ENCODE results near the gene TEN1.

Gene TEN1

GRCh38 chr17:76000755-76001521 is 21.9 kb downstream of the TEN1 start, which contains the start of gene CDK3:
Gene CDK3, plus strand, starts transcription at chr17:76000855. Its CDS starts 571 bp downstream, at chr17:76001426.
- H3K27me3 ChIP-seq (ENCODE audit: control insufficient read depth, insufficient read depth, low read length), result no peaks in the 10 kb centered on the region
- no peak within 1 kb of the TSS for H3K9ac ChIP-seq (ENCODE audit: low read length)
- H3K4me3 ChIP-seq (ENCODE audit: low read length), result no peak within 1 kb of the TSS
- peaks cover 74% of the 10 kb centered on the region for H3K4me1 ChIP-seq (ENCODE audit: control insufficient read depth, insufficient read depth, low read length)
- no peaks in the 10 kb centered on the region for H3K36me3 ChIP-seq (ENCODE audit: control insufficient read depth, insufficient read depth, low read length)
- H3K9me3 ChIP-seq (ENCODE audit: control insufficient read depth, low read length), result no peaks in the 10 kb centered on the region

- no peak overlapping the region for H3K9ac ChIP-seq (ENCODE audit: low read length)
- H3K4me1 ChIP-seq (ENCODE audit: control insufficient read depth, insufficient read depth, low read length), result peaks cover 64% of the 10 kb centered on the region
- no peaks in the 10 kb centered on the region for H3K9me3 ChIP-seq (ENCODE audit: control insufficient read depth, low read length)
- H3K36me3 ChIP-seq (ENCODE audit: control insufficient read depth, insufficient read depth, low read length), result no peaks in the 10 kb centered on the region
- H3K4me3 ChIP-seq (ENCODE audit: low read length), result no peak overlapping the region
- no peaks in the 10 kb centered on the region for H3K27me3 ChIP-seq (ENCODE audit: control insufficient read depth, insufficient read depth, low read length)
Observed at GRCh38 chr17:76002100-76002499, 23.1 kb downstream of the TEN1 start.

- Histone ChIP-seq H3K9me3 (ENCODE audit: control insufficient read depth, low read length) (no peaks in the 10 kb centered on the region), H3K36me3 (ENCODE audit: control insufficient read depth, insufficient read depth, low read length) (no peaks in the 10 kb centered on the region), H3K9ac (ENCODE audit: low read length) (no peak overlapping the region), H3K4me1 (ENCODE audit: control insufficient read depth, insufficient read depth, low read length) (peaks cover 47% of the 10 kb centered on the region), H3K27me3 (ENCODE audit: control insufficient read depth, insufficient read depth, low read length) (no peaks in the 10 kb centered on the region), H3K4me3 (ENCODE audit: low read length) (no peak overlapping the region)
Observed at GRCh38 chr17:76003915-76004314, 24.9 kb downstream of the TEN1 start.

- Histone ChIP-seq H3K4me3 (ENCODE audit: low read length) (no peak overlapping the region), H3K4me1 (ENCODE audit: control insufficient read depth, insufficient read depth, low read length) (peaks cover 44% of the 10 kb centered on the region), H3K9ac (ENCODE audit: low read length) (no peak overlapping the region), H3K27me3 (ENCODE audit: control insufficient read depth, insufficient read depth, low read length) (no peaks in the 10 kb centered on the region), H3K36me3 (ENCODE audit: control insufficient read depth, insufficient read depth, low read length) (no peaks in the 10 kb centered on the region), H3K9me3 (ENCODE audit: control insufficient read depth, low read length) (no peaks in the 10 kb centered on the region)
Observed at GRCh38 chr17:76004750-76005262, 25.8 kb downstream of the TEN1 start.

- no peaks in the 10 kb centered on the region for H3K27me3 ChIP-seq (ENCODE audit: control insufficient read depth, insufficient read depth, low read length)
- H3K4me1 ChIP-seq (ENCODE audit: control insufficient read depth, insufficient read depth, low read length), result peaks cover 37% of the 10 kb centered on the region
- H3K4me3 ChIP-seq (ENCODE audit: low read length), result no peak overlapping the region
- no peaks in the 10 kb centered on the region for H3K36me3 ChIP-seq (ENCODE audit: control insufficient read depth, insufficient read depth, low read length)
- H3K9me3 ChIP-seq (ENCODE audit: control insufficient read depth, low read length), result no peaks in the 10 kb centered on the region
- no peak overlapping the region for H3K9ac ChIP-seq (ENCODE audit: low read length)
Observed at GRCh38 chr17:76005263-76006149, 26.5 kb downstream of the TEN1 start.

- Histone ChIP-seq H3K36me3 (ENCODE audit: control insufficient read depth, insufficient read depth, low read length) (no peaks in the 10 kb centered on the region), H3K4me1 (ENCODE audit: control insufficient read depth, insufficient read depth, low read length) (peaks cover 30% of the 10 kb centered on the region), H3K9ac (ENCODE audit: low read length) (no peak overlapping the region), H3K9me3 (ENCODE audit: control insufficient read depth, low read length) (no peaks in the 10 kb centered on the region), H3K27me3 (ENCODE audit: control insufficient read depth, insufficient read depth, low read length) (no peaks in the 10 kb centered on the region), H3K4me3 (ENCODE audit: low read length) (no peak overlapping the region)
Observed at GRCh38 chr17:76007131-76007849, 28.2 kb downstream of the TEN1 start.

GRCh38 chr17:76007850-76008165 is 28.8 kb downstream of the TEN1 start:
- no peaks in the 10 kb centered on the region for H3K36me3 ChIP-seq (ENCODE audit: control insufficient read depth, insufficient read depth, low read length)

GRCh38 chr17:76008208-76008607 is 29.2 kb downstream of the TEN1 start:
- Histone ChIP-seq H3K27me3 (ENCODE audit: control insufficient read depth, insufficient read depth, low read length) (no peaks in the 10 kb centered on the region), H3K4me3 (ENCODE audit: low read length) (no peak overlapping the region), H3K9ac (ENCODE audit: low read length) (no peak overlapping the region), H3K36me3 (ENCODE audit: control insufficient read depth, insufficient read depth, low read length) (no peaks in the 10 kb centered on the region), H3K4me1 (ENCODE audit: control insufficient read depth, insufficient read depth, low read length) (peaks cover 24% of the 10 kb centered on the region), H3K9me3 (ENCODE audit: control insufficient read depth, low read length) (no peaks in the 10 kb centered on the region)

More at GRCh38 chr17:76007850-76008165, 28.8 kb downstream of the TEN1 start:
- H3K4me3 ChIP-seq (ENCODE audit: low read length), result no peak overlapping the region
- no peak overlapping the region for H3K9ac ChIP-seq (ENCODE audit: low read length)
- H3K27me3 ChIP-seq (ENCODE audit: control insufficient read depth, insufficient read depth, low read length), result no peaks in the 10 kb centered on the region
- no peaks in the 10 kb centered on the region for H3K9me3 ChIP-seq (ENCODE audit: control insufficient read depth, low read length)
- peaks cover 28% of the 10 kb centered on the region for H3K4me1 ChIP-seq (ENCODE audit: control insufficient read depth, insufficient read depth, low read length)

- Histone ChIP-seq H3K4me1 (ENCODE audit: control insufficient read depth, insufficient read depth, low read length) (peaks cover 18% of the 10 kb centered on the region), H3K27me3 (ENCODE audit: control insufficient read depth, insufficient read depth, low read length) (no peaks in the 10 kb centered on the region), H3K9me3 (ENCODE audit: control insufficient read depth, low read length) (no peaks in the 10 kb centered on the region), H3K36me3 (ENCODE audit: control insufficient read depth, insufficient read depth, low read length) (no peaks in the 10 kb centered on the region), H3K9ac (ENCODE audit: low read length) (no peak overlapping the region), H3K4me3 (ENCODE audit: low read length) (no peak overlapping the region)
Observed at GRCh38 chr17:76008630-76009425, 29.8 kb downstream of the TEN1 start.

- Histone ChIP-seq H3K36me3 (ENCODE audit: control insufficient read depth, insufficient read depth, low read length) (no peaks in the 10 kb centered on the region), H3K9me3 (ENCODE audit: control insufficient read depth, low read length) (no peaks in the 10 kb centered on the region), H3K4me3 (ENCODE audit: low read length) (no peak overlapping the region), H3K4me1 (ENCODE audit: control insufficient read depth, insufficient read depth, low read length) (peaks cover 22% of the 10 kb centered on the region), H3K27me3 (ENCODE audit: control insufficient read depth, insufficient read depth, low read length) (no peaks in the 10 kb centered on the region), H3K9ac (ENCODE audit: low read length) (no peak overlapping the region)
Observed at GRCh38 chr17:76009447-76009846, 30.4 kb downstream of the TEN1 start.

GRCh38 chr17:76009969-76010661 is 31.1 kb downstream of the TEN1 start:
- Histone ChIP-seq H3K36me3 (ENCODE audit: control insufficient read depth, insufficient read depth, low read length) (no peaks in the 10 kb centered on the region), H3K9ac (ENCODE audit: low read length) (no peak overlapping the region), H3K4me1 (ENCODE audit: control insufficient read depth, insufficient read depth, low read length) (peaks cover 18% of the 10 kb centered on the region), H3K27me3 (ENCODE audit: control insufficient read depth, insufficient read depth, low read length) (no peaks in the 10 kb centered on the region), H3K9me3 (ENCODE audit: control insufficient read depth, low read length) (no peaks in the 10 kb centered on the region), H3K4me3 (ENCODE audit: low read length) (no peak overlapping the region)

All from mucosa of stomach (tissue), 1 donor.